GM12872 (cell line): ENCODE results near the gene P4HB.

ENCODE experiments used
- TF ChIP-seq, protein P1 (sequence below): IDR thresholded peaks from 3 replicates; pipeline ENCODE4 v1.5.1; 2011; ENCODE audit warnings: low read depth, mild to moderate bottlenecking, low read length, moderate library complexity; ENCODE audit not compliant: insufficient read depth

The P4HB gene

DNA sequence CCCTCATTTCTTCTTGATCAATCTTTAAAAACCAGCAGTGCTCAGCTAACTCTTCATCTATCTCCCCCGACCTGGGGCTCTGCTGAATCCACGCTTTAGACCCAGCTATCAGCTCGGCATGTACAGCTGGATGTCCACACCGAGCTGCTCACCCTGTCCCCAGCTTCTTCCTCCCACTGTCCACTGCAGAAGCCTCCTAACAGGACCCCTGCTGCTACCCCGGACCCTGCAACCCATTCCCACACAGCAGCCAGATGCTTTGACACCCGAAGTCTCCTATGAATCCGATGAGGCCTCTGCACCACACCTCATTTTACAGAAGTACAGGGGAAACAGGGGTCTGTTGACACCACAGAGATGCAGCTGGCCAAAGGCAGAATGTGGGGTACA lies 42.6 kb downstream of the P4HB start:
- TF ChIP-seq, protein P1, sequence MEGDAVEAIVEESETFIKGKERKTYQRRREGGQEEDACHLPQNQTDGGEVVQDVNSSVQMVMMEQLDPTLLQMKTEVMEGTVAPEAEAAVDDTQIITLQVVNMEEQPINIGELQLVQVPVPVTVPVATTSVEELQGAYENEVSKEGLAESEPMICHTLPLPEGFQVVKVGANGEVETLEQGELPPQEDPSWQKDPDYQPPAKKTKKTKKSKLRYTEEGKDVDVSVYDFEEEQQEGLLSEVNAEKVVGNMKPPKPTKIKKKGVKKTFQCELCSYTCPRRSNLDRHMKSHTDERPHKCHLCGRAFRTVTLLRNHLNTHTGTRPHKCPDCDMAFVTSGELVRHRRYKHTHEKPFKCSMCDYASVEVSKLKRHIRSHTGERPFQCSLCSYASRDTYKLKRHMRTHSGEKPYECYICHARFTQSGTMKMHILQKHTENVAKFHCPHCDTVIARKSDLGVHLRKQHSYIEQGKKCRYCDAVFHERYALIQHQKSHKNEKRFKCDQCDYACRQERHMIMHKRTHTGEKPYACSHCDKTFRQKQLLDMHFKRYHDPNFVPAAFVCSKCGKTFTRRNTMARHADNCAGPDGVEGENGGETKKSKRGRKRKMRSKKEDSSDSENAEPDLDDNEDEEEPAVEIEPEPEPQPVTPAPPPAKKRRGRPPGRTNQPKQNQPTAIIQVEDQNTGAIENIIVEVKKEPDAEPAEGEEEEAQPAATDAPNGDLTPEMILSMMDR = no peak

DNA sequence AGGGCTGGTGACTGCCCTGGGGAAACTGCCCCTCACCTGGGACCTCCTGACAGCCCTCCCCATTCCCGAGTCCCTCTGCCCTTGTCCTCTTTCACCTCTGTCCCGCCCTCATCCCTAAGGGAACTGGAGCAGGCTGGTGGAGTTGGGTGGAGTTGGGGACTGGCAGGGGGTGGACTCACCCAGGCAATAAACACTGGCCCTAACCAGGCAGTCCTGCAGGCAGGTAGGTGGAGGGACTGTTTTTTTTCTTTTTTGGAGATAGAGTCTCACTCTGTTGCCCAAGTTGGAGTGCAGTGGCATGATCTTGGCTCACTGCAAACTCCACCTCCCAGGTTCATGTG lies 44.7 kb downstream of the P4HB start:
- TF ChIP-seq, protein P1 = no peak

DNA sequence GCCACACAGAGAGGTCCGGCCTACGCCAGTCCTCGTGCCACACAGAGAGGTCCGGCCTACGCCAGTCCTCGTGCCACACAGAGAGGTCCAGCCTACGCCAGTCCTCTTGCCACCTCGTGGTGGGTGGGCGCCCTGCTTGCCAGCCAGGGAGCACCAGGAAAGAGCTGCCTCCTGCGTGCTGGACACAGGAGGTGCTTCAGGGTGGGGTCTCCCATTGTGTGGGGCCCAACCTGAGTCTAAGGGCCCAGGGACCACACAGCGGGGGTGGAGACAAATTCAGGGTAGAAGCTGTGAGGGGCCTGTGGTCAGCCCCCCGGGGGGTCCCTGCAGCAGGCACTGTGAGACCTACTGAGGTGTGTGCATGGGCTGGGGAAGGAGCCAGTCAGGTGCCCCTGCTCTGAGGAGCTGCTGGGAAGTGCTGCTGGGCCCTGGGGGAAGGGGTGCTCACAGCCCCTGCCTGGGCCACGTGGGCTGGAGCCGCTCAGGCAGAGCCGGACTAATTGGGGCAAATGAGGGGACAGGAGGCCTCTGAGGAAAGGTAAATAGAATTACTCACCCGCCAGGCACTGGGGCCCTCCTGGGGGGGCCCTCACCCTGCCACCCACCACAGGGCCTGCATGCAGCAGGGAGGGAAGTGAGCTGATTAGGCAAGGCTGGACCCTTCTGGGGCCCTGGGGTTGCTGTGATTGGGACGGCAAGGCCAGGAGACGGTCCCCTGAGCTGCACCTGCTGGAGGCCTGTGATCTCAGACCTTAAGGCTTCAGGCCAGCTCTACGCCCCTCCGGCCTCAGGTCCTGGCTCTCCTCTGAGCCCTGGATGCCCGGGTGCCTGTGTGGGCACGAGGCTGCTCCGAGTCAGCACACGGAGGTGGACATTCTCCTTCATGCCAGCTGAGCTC lies 45.3 kb downstream of the P4HB start:
- TF ChIP-seq, protein P1 = no peak

DNA sequence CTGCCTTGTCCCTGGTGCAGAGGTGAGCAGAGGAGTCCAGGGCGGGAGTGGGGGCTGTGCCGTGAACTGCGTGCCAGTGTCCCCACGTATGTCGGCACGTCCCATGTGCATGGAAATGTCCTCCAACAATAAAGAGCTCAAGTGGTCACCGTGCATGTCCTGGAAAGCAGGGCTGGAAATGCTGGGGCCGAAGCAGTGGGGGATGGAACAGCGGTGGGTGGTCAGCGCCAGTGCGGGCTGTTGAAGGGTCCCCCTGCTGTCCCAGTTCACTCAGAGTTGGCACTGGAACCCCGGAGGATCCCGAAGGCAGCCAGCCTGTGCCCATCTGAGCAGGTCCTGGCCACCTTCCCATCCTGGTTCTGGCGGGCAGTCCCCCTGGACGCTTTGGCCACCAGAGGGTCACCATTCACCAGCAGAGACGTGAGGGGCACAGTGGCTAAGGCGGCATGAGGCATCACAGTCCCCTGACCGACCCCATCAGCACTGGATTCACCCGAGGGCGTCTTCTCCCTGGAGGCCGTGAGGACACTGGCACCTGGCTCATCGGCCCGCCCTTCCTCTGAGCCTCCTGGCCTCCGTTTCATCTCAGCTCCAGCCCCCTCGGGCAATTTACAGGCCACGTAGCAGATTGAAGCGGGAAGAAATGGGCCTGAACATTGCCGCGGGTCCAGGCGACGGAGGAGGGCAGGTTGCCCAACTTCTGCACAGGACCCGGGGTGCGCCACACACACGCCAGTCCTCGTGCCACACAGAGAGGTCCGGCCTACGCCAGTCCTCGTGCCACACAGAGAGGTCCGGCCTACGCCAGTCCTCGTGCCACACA lies 46.3 kb downstream of the P4HB start:
- TF ChIP-seq, protein P1 = no peak

DNA sequence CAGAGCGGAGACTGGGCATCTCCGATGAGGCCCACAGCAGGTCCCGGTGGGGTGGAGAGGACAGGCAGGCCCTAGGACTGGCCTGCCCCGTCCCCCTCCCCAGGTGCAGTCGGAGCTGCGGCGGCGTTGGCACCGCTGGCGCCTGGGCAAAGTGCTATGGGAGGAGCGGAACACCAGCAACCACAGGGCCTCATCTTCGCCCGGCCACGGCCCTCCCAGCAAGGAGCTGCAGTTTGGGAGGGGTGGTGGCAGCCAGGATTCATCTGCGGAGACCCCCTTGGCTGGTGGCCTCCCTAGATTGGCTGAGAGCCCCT lies 47.0 kb downstream of the P4HB start:
- TF ChIP-seq, protein P1 = no peak

DNA sequence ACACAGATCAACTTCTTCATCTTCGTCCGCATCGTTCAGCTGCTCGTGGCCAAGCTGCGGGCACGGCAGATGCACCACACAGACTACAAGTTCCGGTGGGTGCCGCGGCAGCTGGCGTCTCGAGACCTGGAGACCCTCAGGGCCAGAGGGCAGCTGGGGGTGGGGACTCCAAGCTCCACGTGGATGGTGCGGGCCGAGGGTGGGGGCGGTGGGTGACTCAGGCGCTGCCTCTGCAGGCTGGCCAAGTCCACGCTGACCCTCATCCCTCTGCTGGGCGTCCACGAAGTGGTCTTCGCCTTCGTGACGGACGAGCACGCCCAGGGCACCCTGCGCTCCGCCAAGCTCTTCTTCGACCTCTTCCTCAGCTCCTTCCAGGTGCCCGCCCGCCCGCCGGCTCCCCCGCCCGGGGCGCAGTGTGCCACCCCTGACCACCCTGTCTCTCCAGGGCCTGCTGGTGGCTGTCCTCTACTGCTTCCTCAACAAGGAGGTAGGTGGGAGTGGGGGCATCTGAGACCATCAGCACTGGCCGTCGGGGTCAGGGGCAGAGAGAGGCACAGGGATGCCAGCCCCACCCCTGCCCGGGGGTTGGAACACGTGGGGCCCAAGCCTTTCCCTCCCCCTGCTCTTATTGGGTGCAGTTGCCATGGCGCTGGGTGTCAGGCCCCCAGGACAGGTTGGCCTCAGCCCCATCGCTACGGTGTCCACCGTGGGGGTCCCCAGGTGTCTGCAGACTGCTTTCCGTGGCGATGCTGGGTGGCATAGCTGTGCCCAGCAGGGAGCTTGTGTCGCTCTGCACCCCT lies 47.6 kb downstream of the P4HB start:
- TF ChIP-seq, protein P1 = no peak
